Loucy (cell line): ENCODE data around the gene HDLBP.

ENCODE experiments used
- H2AFZ ChIP-seq: fragments of 200-600 bp; sonication (generic); 2 replicates; pipeline ENCODE4 v1.6.0; 2016; ENCODE audit warnings: antibody characterized with exemption, mild to moderate bottlenecking, low read length, moderate library complexity
- H3F3A ChIP-seq: fragments of 200-600 bp; 2 replicates; pipeline ENCODE4 v1.6.0; 2016; ENCODE audit warnings: antibody characterized with exemption, low read depth, mild to moderate bottlenecking
- H3K27me3 ChIP-seq: fragments of 200-600 bp; sonication (generic); 2 replicates; pipeline ENCODE4 v1.6.1; 2014; ENCODE audit warnings: low read length, mild to moderate bottlenecking; ENCODE audit not compliant: insufficient read depth, poor library complexity, severe bottlenecking
- H3K36me3 ChIP-seq: fragments of 200-600 bp; sonication (generic); 2 replicates; pipeline ENCODE4 v1.6.1; 2016; ENCODE audit warnings: low read length; ENCODE audit not compliant: insufficient read depth
- H3K4me1 ChIP-seq: fragments of 200-600 bp; sonication (generic); 2 replicates; pipeline ENCODE4 v1.5.1; 2014; ENCODE audit warnings: low read length, mild to moderate bottlenecking; ENCODE audit not compliant: insufficient read depth, poor library complexity, severe bottlenecking
- H3K4me2 ChIP-seq: fragments of 200-600 bp; sonication (generic); 2 replicates; pipeline ENCODE4 v1.6.0; 2014; ENCODE audit warnings: antibody characterized with exemption, low read length, low read depth, mild to moderate bottlenecking; ENCODE audit not compliant: poor library complexity, severe bottlenecking
- H3K4me3 ChIP-seq: fragments of 200-600 bp; sonication (generic); 2 replicates; pipeline ENCODE4 v1.5.1; 2014; ENCODE audit warnings: low read length, mild to moderate bottlenecking, mixed read lengths; ENCODE audit not compliant: poor library complexity, severe bottlenecking
- H3K79me2 ChIP-seq: fragments of 200-600 bp; sonication (generic); 2 replicates; pipeline ENCODE4 v1.6.1; 2014; ENCODE audit warnings: low read length; ENCODE audit not compliant: insufficient read depth
- H3K9ac ChIP-seq: fragments of 200-600 bp; sonication (generic); 2 replicates; pipeline ENCODE4 v1.6.0; 2014; ENCODE audit warnings: mild to moderate bottlenecking, low read depth, low read length, moderate library complexity; ENCODE audit not compliant: poor library complexity, severe bottlenecking
- H3K9me2 ChIP-seq: fragments of 200-600 bp; sonication (generic); replicated peaks from 2 replicates; pipeline ENCODE4 v1.6.1; 2016; ENCODE audit warnings: low read depth, low read length, mixed read lengths
- H3K9me3 ChIP-seq: fragments of 200-600 bp; sonication (generic); 2 replicates; pipeline ENCODE4 v1.6.1; 2014; ENCODE audit warnings: mild to moderate bottlenecking, antibody characterized with exemption, low read length, low read depth; ENCODE audit not compliant: insufficient read depth
- H4K20me1 ChIP-seq: fragments of 200-600 bp; sonication (generic); 2 replicates; pipeline ENCODE4 v1.6.0; 2014; ENCODE audit warnings: antibody characterized with exemption, low read length, mild to moderate bottlenecking; ENCODE audit not compliant: insufficient read depth, poor library complexity, severe bottlenecking
- CTCF ChIP-seq: fragments of 200-600 bp; sonication (generic); conservative IDR thresholded peaks from 2 replicates; pipeline ENCODE4 v1.5.1; 2014; ENCODE audit warnings: mild to moderate bottlenecking, antibody characterized with exemption, low read length
- EZH2phosphoT487 ChIP-seq: fragments of 200-600 bp; IDR thresholded peaks from 2 replicates; pipeline ENCODE4 v1.6.1; 2018; ENCODE audit warnings: antibody characterized with exemption, mild to moderate bottlenecking, moderate library complexity, borderline replicate concordance

HDLBP gene

GRCh38 chr2:241359481-241360045 is 44.1 kb upstream of the HDLBP start:
- H3K9ac ChIP-seq: no peak overlapping the region
- H4K20me1 ChIP-seq: peaks cover 16% of the 10 kb centered on the region
- TF ChIP-seq EZH2phosphoT487 (no peak), CTCF (no peak)

GRCh38 chr2:241358470-241358869 is 43.0 kb upstream of the HDLBP start:
- Histone ChIP-seq H3K4me2 (peak overlapping the region; percentile 98), H3K9me3 (no peaks in the 10 kb centered on the region), H3K36me3 (peaks cover 15% of the 10 kb centered on the region; the same call in 1 of the 2 replicates), H3K4me1 (peaks cover 24% of the 10 kb centered on the region), H3F3A (peaks cover 8% of the 10 kb centered on the region; the same call in 1 of the 2 replicates), H3K9ac (peak overlapping the region; percentile 82), H2AFZ (no peak overlapping the region), H3K79me2 (peaks cover 20% of the 10 kb centered on the region), H4K20me1 (peaks cover 16% of the 10 kb centered on the region), H3K4me3 (no peak overlapping the region), H3K27me3 (no peaks in the 10 kb centered on the region), H3K9me2 (no peaks in the 10 kb centered on the region)
- TF ChIP-seq CTCF (no peak), EZH2phosphoT487 (no peak)

More at GRCh38 chr2:241359481-241360045, 44.1 kb upstream of the HDLBP start:
- Histone ChIP-seq H3K27me3 (no peaks in the 10 kb centered on the region), H3K4me2 (peak overlapping the region; percentile 98), H3K4me3 (no peak overlapping the region), H3K9me3 (no peaks in the 10 kb centered on the region), H3K79me2 (peaks cover 20% of the 10 kb centered on the region), H2AFZ (no peak overlapping the region), H3F3A (peaks cover 4% of the 10 kb centered on the region; the same call in 1 of the 2 replicates), H3K4me1 (peaks cover 24% of the 10 kb centered on the region), H3K36me3 (peaks cover 5% of the 10 kb centered on the region; the same call in 1 of the 2 replicates), H3K9me2 (no peaks in the 10 kb centered on the region)

- H3K27me3 ChIP-seq: no peaks in the 10 kb centered on the region
- peaks cover 25% of the 10 kb centered on the region; the same call in 1 of the 2 replicates for H3K36me3 ChIP-seq
- no peak overlapping the region for H2AFZ ChIP-seq
- H4K20me1 ChIP-seq: peaks cover 16% of the 10 kb centered on the region
- H3K4me2 ChIP-seq: peak overlapping the region; percentile 98
- H3K79me2 ChIP-seq: peaks cover 20% of the 10 kb centered on the region
- TF ChIP-seq EZH2phosphoT487: no peak
- TF ChIP-seq CTCF: no peak
- H3K9me3 ChIP-seq: no peaks in the 10 kb centered on the region
- H3K4me3 ChIP-seq: peak overlapping the region; percentile 94
- peak overlapping the region; percentile 82 for H3K9ac ChIP-seq
- H3K4me1 ChIP-seq: peaks cover 24% of the 10 kb centered on the region
- peaks cover 8% of the 10 kb centered on the region; the same call in 1 of the 2 replicates for H3F3A ChIP-seq
- H3K9me2 ChIP-seq: no peaks in the 10 kb centered on the region
These were observed 42.1 kb upstream of the HDLBP start for GRCh38 chr2:241357531-241357930.
